HUES64 (cell line): Measurements from ENCODE around the gene TMEM184A.
A peak's percentile ranks its signal among the peaks of the same experiment; 100 is the strongest.

Source experiments
- H3K27ac ChIP-seq: 2 replicates; pipeline ENCODE4 v1.7.0; 2013; ENCODE audit warnings: low read depth, low read length, inconsistent platforms
- H3K27me3 ChIP-seq: 2 replicates; pipeline ENCODE4 v1.6.1; 2013; ENCODE audit warnings: mild to moderate bottlenecking, low read length; ENCODE audit not compliant: insufficient read depth
- H3K36me3 ChIP-seq: 2 replicates; pipeline ENCODE4 v1.6.1; 2013; ENCODE audit warnings: mild to moderate bottlenecking, low read length; ENCODE audit not compliant: insufficient read depth
- H3K4me1 ChIP-seq: 2 replicates; pipeline ENCODE4 v1.6.1; 2013; ENCODE audit warnings: mild to moderate bottlenecking, low read length, moderate library complexity; ENCODE audit not compliant: insufficient read depth
- H3K4me3 ChIP-seq: 2 replicates; pipeline ENCODE4 v1.5.1; 2013; ENCODE audit warnings: mild to moderate bottlenecking, low read length, moderate library complexity
- H3K9ac ChIP-seq: 2 replicates; pipeline ENCODE4 v1.6.1; 2013; ENCODE audit warnings: mild to moderate bottlenecking, low read depth, low read length
- H3K9me3 ChIP-seq: 2 replicates; pipeline ENCODE4 v1.6.1; 2013; ENCODE audit warnings: low read depth, low read length; ENCODE audit not compliant: insufficient read depth
- WGBS: fragments of 150-250, 120-280 bp; methylation state at CpG from one replicate; pipeline ENCODE4 v1.1.7; 2013; ENCODE audit warnings: missing lambda C conversion rate; 5-methylcytosine and 5-hydroxymethylcytosine counted together

Gene TMEM184A

GRCh38 chr7:1576521-1577253 is 20.7 kb upstream of the TMEM184A start:
- Histone ChIP-seq H3K27me3 (no peaks in the 10 kb centered on the region), H3K27ac (peak overlapping the region; percentile 95), H3K4me1 (peaks cover 10% of the 10 kb centered on the region), H3K9ac (peak overlapping the region; percentile 4; the same call in 1 of the 2 replicates), H3K9me3 (no peaks in the 10 kb centered on the region), H3K36me3 (no peaks in the 10 kb centered on the region), H3K4me3 (no peak overlapping the region; the same call in 1 of the 2 replicates)
- 21% methylated on average over 15 of the region's 15 CpGs for WGBS

- H3K27ac ChIP-seq, result peak overlapping the region; percentile 87; the same call in 1 of the 2 replicates
- no peaks in the 10 kb centered on the region for H3K9me3 ChIP-seq
- H3K4me1 ChIP-seq, result peaks cover 10% of the 10 kb centered on the region
- 94% methylated on average over 7 of the region's 7 CpGs for WGBS
- H3K36me3 ChIP-seq, result no peaks in the 10 kb centered on the region
- no peak overlapping the region for H3K4me3 ChIP-seq
- no peaks in the 10 kb centered on the region for H3K27me3 ChIP-seq
- no peak overlapping the region for H3K9ac ChIP-seq
Observed at GRCh38 chr7:1575809-1576208, 19.8 kb upstream of the TMEM184A start.

GRCh38 chr7:1572111-1572822 is 16.3 kb upstream of the TMEM184A start:
- 89% methylated on average over 7 of the region's 7 CpGs for WGBS
- peaks cover 12% of the 10 kb centered on the region for H3K4me1 ChIP-seq
- H3K27ac ChIP-seq, result no peak overlapping the region
- no peaks in the 10 kb centered on the region for H3K9me3 ChIP-seq
- no peaks in the 10 kb centered on the region for H3K27me3 ChIP-seq
- no peak overlapping the region for H3K4me3 ChIP-seq
- H3K9ac ChIP-seq, result no peak overlapping the region
- H3K36me3 ChIP-seq, result peaks cover 5% of the 10 kb centered on the region

- H3K27ac ChIP-seq, result peak within 1 kb of the TSS; percentile 79
- peak within 1 kb of the TSS; percentile 85 for H3K9ac ChIP-seq
- peak within 1 kb of the TSS; percentile 93 for H3K4me3 ChIP-seq
- peaks cover 5% of the 10 kb centered on the region for H3K36me3 ChIP-seq
- no peaks in the 10 kb centered on the region for H3K9me3 ChIP-seq
- H3K4me1 ChIP-seq, result peaks cover 14% of the 10 kb centered on the region
- H3K27me3 ChIP-seq, result no peaks in the 10 kb centered on the region
- WGBS, result 50% methylated on average over 95 of the region's 95 CpGs
Observed at GRCh38 chr7:1569833-1570632, 14.0 kb upstream of the TMEM184A start, which contains the start of gene PSMG3. TSS of gene PSMG3 (minus strand) at chr7:1570032. CDS start at chr7:1569339, 693 bp downstream.

- Histone ChIP-seq H3K9ac (peak overlapping the region; percentile 85), H3K4me1 (peaks cover 14% of the 10 kb centered on the region), H3K27me3 (no peaks in the 10 kb centered on the region), H3K9me3 (no peaks in the 10 kb centered on the region), H3K4me3 (peak overlapping the region; percentile 93), H3K36me3 (peaks cover 5% of the 10 kb centered on the region), H3K27ac (peak overlapping the region; percentile 58; the same call in 1 of the 2 replicates)
- WGBS, result 65% methylated on average over 27 of the region's 27 CpGs
Observed at GRCh38 chr7:1569440-1569832, 13.4 kb upstream of the TMEM184A start.

- Histone ChIP-seq H3K9me3 (no peaks in the 10 kb centered on the region), H3K27me3 (no peaks in the 10 kb centered on the region), H3K27ac (no peak overlapping the region), H3K36me3 (peaks cover 5% of the 10 kb centered on the region), H3K4me3 (peak overlapping the region; percentile 93), H3K4me1 (peaks cover 14% of the 10 kb centered on the region), H3K9ac (peak overlapping the region; percentile 85; the same call in 1 of the 2 replicates)
- WGBS, result 87% methylated on average over 13 of the region's 13 CpGs
Observed at GRCh38 chr7:1569016-1569415, 13.0 kb upstream of the TMEM184A start.

GRCh38 chr7:1567896-1568510 is 12.0 kb upstream of the TMEM184A start:
- no peaks in the 10 kb centered on the region for H3K9me3 ChIP-seq
- 63% methylated on average over 17 of the region's 17 CpGs for WGBS
- H3K4me1 ChIP-seq, result peaks cover 14% of the 10 kb centered on the region
- H3K9ac ChIP-seq, result peak overlapping the region; percentile 17; the same call in 1 of the 2 replicates
- peaks cover 5% of the 10 kb centered on the region for H3K36me3 ChIP-seq
- H3K4me3 ChIP-seq, result no peak overlapping the region
- H3K27ac ChIP-seq, result peak overlapping the region; percentile 79; the same call in 1 of the 2 replicates
- H3K27me3 ChIP-seq, result no peaks in the 10 kb centered on the region

GRCh38 chr7:1567049-1567771 is 11.2 kb upstream of the TMEM184A start:
- peaks cover 14% of the 10 kb centered on the region for H3K4me1 ChIP-seq
- H3K4me3 ChIP-seq, result no peak overlapping the region
- WGBS, result 36% methylated on average over 26 of the region's 26 CpGs
- H3K27me3 ChIP-seq, result no peaks in the 10 kb centered on the region
- H3K27ac ChIP-seq, result peak overlapping the region; percentile 79
- no peaks in the 10 kb centered on the region for H3K9me3 ChIP-seq
- H3K36me3 ChIP-seq, result peaks cover 5% of the 10 kb centered on the region
- peak overlapping the region; percentile 17; the same call in 1 of the 2 replicates for H3K9ac ChIP-seq

GRCh38 chr7:1566687-1567048 is 10.7 kb upstream of the TMEM184A start:
- Histone ChIP-seq H3K4me3 (no peak overlapping the region), H3K9ac (peak overlapping the region; percentile 11; the same call in 1 of the 2 replicates), H3K27ac (peak overlapping the region; percentile 79; the same call in 1 of the 2 replicates), H3K36me3 (peaks cover 5% of the 10 kb centered on the region), H3K27me3 (no peaks in the 10 kb centered on the region), H3K4me1 (peaks cover 14% of the 10 kb centered on the region), H3K9me3 (no peaks in the 10 kb centered on the region)
- WGBS, result 47% methylated on average over 13 of the region's 13 CpGs

GRCh38 chr7:1564603-1565022 is 8.6 kb upstream of the TMEM184A start:
- Histone ChIP-seq H3K9me3 (no peaks in the 10 kb centered on the region), H3K4me3 (no peak overlapping the region), H3K27ac (no peak overlapping the region), H3K27me3 (no peaks in the 10 kb centered on the region), H3K36me3 (peaks cover 5% of the 10 kb centered on the region), H3K4me1 (peaks cover 14% of the 10 kb centered on the region), H3K9ac (no peak overlapping the region)
- 89% methylated on average over 23 of the region's 23 CpGs for WGBS
